Liver (tissue), 3 donors: ENCODE data around the gene CFAP73.

Experiments
- CTCF ChIP-seq: fragments of 150-350 bp; IDR thresholded peaks from 2 replicates; pipeline ENCODE4 v1.5.1; 2017; ENCODE audit warnings: improper control_type of control experiment, low read depth, low read length; ENCODE audit not compliant: missing input control
- GABPA ChIP-seq, 2 donors: IDR thresholded peaks in 1 of 2; conservative IDR thresholded peaks in 1 of 2; 2 replicates each; pipeline ENCODE4 v1.6.1; 2016; ENCODE audit warnings: antibody characterized with exemption in 2 of 2, mild to moderate bottlenecking in 1 of 2, moderate library complexity in 1 of 2
- MAX ChIP-seq: IDR thresholded peaks from 2 replicates; pipeline ENCODE4 v1.6.1; 2016; ENCODE audit warnings: antibody characterized with exemption
- RAD21 ChIP-seq, 2 donors: IDR thresholded peaks; 2 replicates each; pipeline ENCODE4 v1.6.1; 2016; ENCODE audit warnings: antibody characterized with exemption in 2 of 2, mild to moderate bottlenecking in 2 of 2
- REST ChIP-seq: IDR thresholded peaks from 2 replicates; pipeline ENCODE4 v1.6.1; 2016; ENCODE audit warnings: antibody characterized with exemption, mild to moderate bottlenecking
- TAF1 ChIP-seq: conservative IDR thresholded peaks from 2 replicates; pipeline ENCODE4 v1.6.1; 2016; ENCODE audit warnings: antibody characterized with exemption, mild to moderate bottlenecking
- YY1 ChIP-seq: IDR thresholded peaks from 2 replicates; pipeline ENCODE4 v1.6.1; 2016; ENCODE audit warnings: antibody characterized with exemption, mild to moderate bottlenecking
- ZBTB33 ChIP-seq: IDR thresholded peaks from 2 replicates; pipeline ENCODE4 v1.6.1; 2016; ENCODE audit warnings: antibody characterized with exemption
- donor health status: healthy.
- donor health status: healthy.

GRCh38 chr12:113196582-113196981 lies 47.1 kb downstream of the CFAP73 start:
- no peak for TF ChIP-seq CTCF
- no peak for TF ChIP-seq YY1
- no peak for TF ChIP-seq REST
- no peak for TF ChIP-seq GABPA (IDR thresholded peaks at IDR 0.05 in 1 of 2, conservative IDR thresholded peaks at IDR 0.05 in 1 of 2)
- no peak for TF ChIP-seq RAD21 (IDR thresholded peaks at IDR 0.05)
- no peak for TF ChIP-seq TAF1
- no peak for TF ChIP-seq MAX
- no peak for TF ChIP-seq ZBTB33
